Endothelial cell of umbilical vein (primary cell): ENCODE measurements around the gene ATP9B. TPM values are rescaled to one million over a fixed set of nuclear protein-coding genes. Genes with fewer than 3 reads are reported as not detected.

ENCODE experiments used
- BruUV-seq: library from RNA; stranded (reverse); fragments of 400-500 nt; replicated peaks from 2 replicates; lab custom pipeline; 2021; lab: Mats Ljungman, UMichigan
- CTCF ChIA-PET: fragments of 300-600, 350-600 bp; sonication (Branson Sonifier 250); formaldehyde crosslinking; loops from one replicate; lab custom pipeline; 2021; ENCODE audit warnings: antibody characterized with exemption, inconsistent platforms; lab: Charles Lee
- POLR2A ChIA-PET: fragments of 300-600, 350-600 bp; sonication (Branson Sonifier 250); formaldehyde crosslinking; loops from one replicate; lab custom pipeline; 2021; ENCODE audit warnings: antibody characterized with exemption, inconsistent platforms; lab: Charles Lee
- DNase-seq: peaks from one replicate; pipeline ENCODE4 v3.0.0-alpha.2; 2011; ENCODE audit warnings: low read depth, low spot score
- FAIRE-seq: peaks from 2 replicates; lab custom pipeline; 2011; peaks lifted over from hg19 to GRCh38; lab: Jason Lieb, UNC
- H2AFZ ChIP-seq: 2 replicates; pipeline ENCODE4 v1.6.0; 2012; ENCODE audit warnings: low read depth, low read length, control low read depth, inconsistent platforms
- H3K27ac ChIP-seq: 2 replicates; pipeline ENCODE4 v1.5.1; 2011; ENCODE audit warnings: low read depth, mild to moderate bottlenecking, control low read depth, low read length, moderate library complexity; ENCODE audit not compliant: insufficient read depth
- H3K27me3 ChIP-seq, 2 experiments: 2 replicates each; pipeline versions ENCODE4 v1.6.0 to v1.6.1; 2011; ENCODE audit warnings: low read length in 2 of 2, mixed read lengths in 1 of 2; ENCODE audit not compliant: control insufficient read depth in 2 of 2, insufficient read depth in 2 of 2
- H3K36me3 ChIP-seq, 2 experiments: 2 replicates in 1 of 2; 3 replicates in 1 of 2; pipeline ENCODE4 v1.5.1; 2011; ENCODE audit warnings: low read length in 2 of 2, mild to moderate bottlenecking in 1 of 2, moderate library complexity in 1 of 2; ENCODE audit not compliant: control insufficient read depth in 2 of 2, insufficient read depth in 2 of 2; ENCODE audit errors: extremely low read depth in 1 of 2
- H3K4me1 ChIP-seq: 3 replicates; pipeline ENCODE4 v1.5.1; 2011; ENCODE audit warnings: mild to moderate bottlenecking, low read length; ENCODE audit not compliant: control insufficient read depth, insufficient read depth; ENCODE audit errors: extremely low read depth
- H3K4me2 ChIP-seq: 2 replicates; pipeline ENCODE4 v1.6.1; 2011; ENCODE audit warnings: low read length, control low read depth, mixed read lengths; ENCODE audit not compliant: insufficient read depth
- H3K4me3 ChIP-seq, 3 experiments: fragments of 200-600 bp in 1 of 3; sonication (generic), shearing (Covaris generic) in 1 of 3; replicated peaks in 1 of 3; 2 replicates each; pipeline ENCODE4 v1.5.1; 2011 to 2016; ENCODE audit warnings: control low read depth in 3 of 3, low read length in 3 of 3, mild to moderate bottlenecking in 2 of 3, inconsistent platforms in 1 of 3, low read depth in 1 of 3, moderate library complexity in 1 of 3; ENCODE audit not compliant: insufficient read depth in 1 of 3
- H3K79me2 ChIP-seq: 2 replicates; pipeline ENCODE4 v1.6.0; 2012; ENCODE audit warnings: low read length, inconsistent platforms; ENCODE audit not compliant: control insufficient read depth, insufficient read depth
- H3K9ac ChIP-seq: replicated peaks from 2 replicates; pipeline ENCODE3; 2011; ENCODE audit warnings: low read length, control low read depth; ENCODE audit not compliant: insufficient read depth; ENCODE audit errors: extremely low read depth
- H3K9me1 ChIP-seq: replicated peaks from 3 replicates; pipeline ENCODE4 v1.6.0; 2011; ENCODE audit warnings: mild to moderate bottlenecking, low read length; ENCODE audit not compliant: control insufficient read depth, insufficient read depth; ENCODE audit errors: extremely low read depth
- H3K9me3 ChIP-seq: replicated peaks from 2 replicates; pipeline ENCODE4 v1.5.1; 2012; ENCODE audit warnings: low read length, inconsistent platforms; ENCODE audit not compliant: control insufficient read depth, insufficient read depth
- H4K20me1 ChIP-seq: replicated peaks from 2 replicates; pipeline ENCODE3; 2011; ENCODE audit warnings: mild to moderate bottlenecking, low read length; ENCODE audit not compliant: control insufficient read depth, insufficient read depth; ENCODE audit errors: extremely low read depth
- CTCF ChIP-seq, 2 donors: IDR thresholded peaks; 1 replicate in 1 of 2; 2 replicates in 1 of 2; pipeline ENCODE4 v1.5.1; 2011; ENCODE audit warnings: low read length in 2 of 2, mild to moderate bottlenecking in 2 of 2, moderate library complexity in 2 of 2, control low read depth in 1 of 2, inconsistent platforms in 1 of 2, low read depth in 1 of 2; ENCODE audit not compliant: insufficient read depth in 1 of 2; ENCODE audit errors: extremely low read depth in 1 of 2
- EZH2 ChIP-seq: IDR thresholded peaks from 2 replicates; pipeline ENCODE4 v1.6.1; 2012; ENCODE audit warnings: borderline replicate concordance, low read depth, mild to moderate bottlenecking, moderate library complexity, low read length, inconsistent platforms; ENCODE audit not compliant: severe bottlenecking
- FOS ChIP-seq: IDR thresholded peaks from 2 replicates; pipeline ENCODE4 v1.6.1; 2011; ENCODE audit warnings: mild to moderate bottlenecking, low read length, moderate library complexity, borderline replicate concordance; ENCODE audit not compliant: insufficient read depth
- GATA2 ChIP-seq: IDR thresholded peaks from 2 replicates; pipeline ENCODE4 v1.7.0; 2011; ENCODE audit warnings: low read depth, mild to moderate bottlenecking, moderate library complexity, mixed read lengths, low read length; ENCODE audit not compliant: insufficient read length, insufficient read depth
- JUN ChIP-seq: IDR thresholded peaks from 2 replicates; pipeline ENCODE4 v1.6.1; 2011; ENCODE audit warnings: borderline replicate concordance, low read depth; ENCODE audit not compliant: insufficient read length, insufficient read depth
- MYC ChIP-seq: IDR thresholded peaks from one replicate; pipeline ENCODE4 v1.6.1; 2011; ENCODE audit warnings: mild to moderate bottlenecking, low read depth, low read length
- POLR2A ChIP-seq: IDR thresholded peaks from 2 replicates; pipeline ENCODE4 v1.6.1; 2012; ENCODE audit warnings: low read depth, mild to moderate bottlenecking, control low read depth, low read length
- POLR2AphosphoS5 ChIP-seq: IDR thresholded peaks from 2 replicates; pipeline ENCODE4 v1.6.1; 2012; ENCODE audit warnings: low read depth, mild to moderate bottlenecking, control low read depth, low read length, moderate library complexity; ENCODE audit not compliant: insufficient read depth
- dilution Hi-C: fragments of 300-500 bp; cut with MboI; formaldehyde crosslinking; loops from one replicate; pipeline ENCODE4 v1.15.0; 2019; ENCODE audit warnings: low sequenced_read_pairs; ENCODE audit not compliant: extremely low pct_ligation_motif_present
- intact Hi-C: fragments of 100-400 bp; cut with micrococcal nuclease; formaldehyde crosslinking; loops from one replicate; pipeline ENCODE4 v1.10.0; 2022
- polyA plus RNA-seq, 4 experiments: library from polyadenylated mRNA; depleted of rRNA in 3 of 4; stranded (reverse) in 3 of 4; unstranded in 1 of 4; fragments of >200 nt; gene quantifications; 2 replicates each; pipeline versions ENCODE4 v1.2.1 to v1.2.3, GENCODE V29; 2011 to 2012; ENCODE audit warnings: missing spikeins in 1 of 4
- total RNA-seq: library from RNA; stranded (reverse); gene quantifications from 2 replicates; pipeline ENCODE4 v1.2.3, GENCODE V29; 2021
- TF ChIP-seq, protein P1 (sequence below): IDR thresholded peaks from 2 replicates; pipeline ENCODE4 v1.6.1; 2011; ENCODE audit not compliant: insufficient read depth, insufficient read length

The ATP9B gene
- total and polyA plus RNA-seq, 2 donors (not counting 3 experiments of a cell fraction or from before 2014, with no cell fraction given) = 14.6 to 18.2 TPM

GRCh38 chr18:79164706-79165105, 95.5 kb downstream of the ATP9B start:
- no peak for FAIRE-seq
- ChIA-PET CTCF (no interaction called here), POLR2A (no interaction called here)
- no peaks in the 10 kb centered on the region for H3K79me2 ChIP-seq
- H3K4me2 ChIP-seq = no peak overlapping the region
- H3K27me3 ChIP-seq = no peaks in the 10 kb centered on the region
- H3K9ac ChIP-seq = no peak overlapping the region
- intact Hi-C loops = no loop called here
- no peak for DNase-seq
- dilution Hi-C loops = no loop called here
- no peaks in the 10 kb centered on the region for H3K9me1 ChIP-seq
- H3K9me3 ChIP-seq = no peaks in the 10 kb centered on the region
- TF ChIP-seq CTCF (IDR thresholded peaks at IDR 0.05; ENCODE audit: extremely low read depth in 1 of 2, insufficient read depth in 1 of 2, low read depth in 1 of 2, low read length in 2 of 2) (no peak), POLR2A (no peak), FOS (no peak), GATA2 (no peak), JUN (no peak), EZH2 (no peak), MYC (no peak), POLR2AphosphoS5 (no peak)
- TF ChIP-seq, protein P1, sequence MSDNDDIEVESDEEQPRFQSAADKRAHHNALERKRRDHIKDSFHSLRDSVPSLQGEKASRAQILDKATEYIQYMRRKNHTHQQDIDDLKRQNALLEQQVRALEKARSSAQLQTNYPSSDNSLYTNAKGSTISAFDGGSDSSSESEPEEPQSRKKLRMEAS = no peak
- H3K27ac ChIP-seq = no peak overlapping the region
- no peak overlapping the region for H3K4me3 ChIP-seq
- H2AFZ ChIP-seq = no peak overlapping the region
- no peaks in the 10 kb centered on the region for H3K36me3 ChIP-seq
- no TSS peak for BruUV-seq
- no peaks in the 10 kb centered on the region for H3K4me1 ChIP-seq
- H4K20me1 ChIP-seq = no peaks in the 10 kb centered on the region
